NCI-H1048 (cell line): ENCODE data around the gene PLAAT1.

Experiments
- DNase-seq: peaks from one replicate; lab custom pipeline; 2025; lab: John Stamatoyannopoulos, UW

PLAAT1 gene

DNA sequence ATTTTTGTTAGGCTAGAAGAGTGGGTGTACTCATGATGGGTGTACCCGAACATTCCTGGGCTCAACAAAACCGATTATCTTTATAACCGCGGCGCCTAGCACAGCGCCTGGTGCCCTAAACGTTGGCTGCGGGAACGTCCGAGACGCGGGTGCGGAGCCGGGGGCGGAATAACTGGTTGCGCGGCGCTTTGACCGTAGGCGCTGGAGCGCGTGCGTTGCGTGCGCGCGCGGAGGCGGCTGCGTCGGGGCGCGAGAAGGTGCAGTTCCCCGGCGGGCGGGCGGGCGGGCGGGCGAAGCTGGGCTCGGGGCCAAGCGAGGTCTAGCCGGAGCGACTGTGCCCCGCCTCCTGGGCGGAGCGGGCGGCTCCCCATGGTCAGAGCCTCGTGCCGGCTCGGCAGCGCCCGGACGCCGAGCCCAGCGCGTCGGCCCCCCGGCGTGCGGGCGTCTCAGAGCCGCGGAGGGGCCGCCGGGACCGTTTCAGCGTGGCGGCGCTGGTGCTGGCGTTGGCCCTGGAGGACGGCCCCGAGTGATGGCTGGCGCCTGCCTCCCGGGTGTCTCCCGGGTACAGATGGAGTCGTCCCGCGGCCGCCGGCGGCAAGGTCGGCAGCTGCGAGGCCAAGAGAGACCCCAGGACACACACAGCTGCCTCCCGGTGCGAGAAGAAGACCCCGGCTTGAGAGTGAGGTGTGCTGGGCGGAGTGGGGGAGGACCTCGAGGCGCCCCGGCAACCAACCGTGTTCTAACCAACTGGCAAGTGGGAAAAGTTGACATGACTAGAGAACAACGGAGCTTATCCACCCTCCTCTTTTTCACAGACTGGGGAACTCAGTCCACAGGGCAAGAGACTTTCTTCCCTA lies at the start of gene PLAAT1:
PLAAT1 (plus strand) TSS at position 373 of the 857 bp plus-strand sequence. CDS start 14,429 bp downstream, outside the sequence.
- DNase-seq: peak; percentile 60

DNA sequence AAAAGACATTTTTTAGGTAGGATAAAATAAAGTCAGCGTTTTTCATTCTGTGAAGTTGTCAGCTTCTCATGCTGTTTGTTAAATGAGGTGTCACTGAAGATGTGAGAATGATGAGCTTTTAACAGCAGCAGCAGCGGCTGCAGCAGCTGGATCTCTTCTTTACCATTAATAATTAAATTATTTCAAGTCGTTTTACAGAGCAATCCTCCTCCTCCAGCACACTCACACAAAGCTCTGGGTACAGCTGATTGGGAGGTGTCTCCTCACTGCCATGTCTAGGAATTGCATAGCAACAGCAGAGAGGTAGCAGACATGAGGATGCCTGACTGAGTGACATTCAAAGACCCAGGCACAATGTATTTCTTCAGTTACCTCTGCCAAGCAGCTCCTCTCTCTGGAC lies 46.7 kb upstream of the PLAAT1 start:
- DNase-seq: no peak

DNA sequence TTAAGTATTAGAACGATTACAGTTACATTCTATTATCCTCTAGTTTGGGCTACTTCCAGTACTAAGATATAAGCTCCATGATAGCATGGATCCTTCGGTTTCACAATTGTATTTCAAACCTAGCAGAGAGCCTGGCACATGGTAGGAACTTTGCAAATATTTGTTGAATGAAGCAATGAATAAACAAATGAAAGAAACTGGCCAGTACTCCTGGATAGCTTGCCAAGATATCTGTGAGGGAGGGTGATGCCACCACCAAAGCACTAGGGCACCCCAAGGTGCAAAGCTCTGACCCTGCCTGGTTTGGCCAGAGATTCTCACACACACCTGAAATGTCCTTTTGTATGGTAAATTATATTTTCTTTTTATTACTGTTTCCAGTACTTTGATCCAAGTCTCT lies 44.3 kb upstream of the PLAAT1 start:
- DNase-seq: no peak

DNA sequence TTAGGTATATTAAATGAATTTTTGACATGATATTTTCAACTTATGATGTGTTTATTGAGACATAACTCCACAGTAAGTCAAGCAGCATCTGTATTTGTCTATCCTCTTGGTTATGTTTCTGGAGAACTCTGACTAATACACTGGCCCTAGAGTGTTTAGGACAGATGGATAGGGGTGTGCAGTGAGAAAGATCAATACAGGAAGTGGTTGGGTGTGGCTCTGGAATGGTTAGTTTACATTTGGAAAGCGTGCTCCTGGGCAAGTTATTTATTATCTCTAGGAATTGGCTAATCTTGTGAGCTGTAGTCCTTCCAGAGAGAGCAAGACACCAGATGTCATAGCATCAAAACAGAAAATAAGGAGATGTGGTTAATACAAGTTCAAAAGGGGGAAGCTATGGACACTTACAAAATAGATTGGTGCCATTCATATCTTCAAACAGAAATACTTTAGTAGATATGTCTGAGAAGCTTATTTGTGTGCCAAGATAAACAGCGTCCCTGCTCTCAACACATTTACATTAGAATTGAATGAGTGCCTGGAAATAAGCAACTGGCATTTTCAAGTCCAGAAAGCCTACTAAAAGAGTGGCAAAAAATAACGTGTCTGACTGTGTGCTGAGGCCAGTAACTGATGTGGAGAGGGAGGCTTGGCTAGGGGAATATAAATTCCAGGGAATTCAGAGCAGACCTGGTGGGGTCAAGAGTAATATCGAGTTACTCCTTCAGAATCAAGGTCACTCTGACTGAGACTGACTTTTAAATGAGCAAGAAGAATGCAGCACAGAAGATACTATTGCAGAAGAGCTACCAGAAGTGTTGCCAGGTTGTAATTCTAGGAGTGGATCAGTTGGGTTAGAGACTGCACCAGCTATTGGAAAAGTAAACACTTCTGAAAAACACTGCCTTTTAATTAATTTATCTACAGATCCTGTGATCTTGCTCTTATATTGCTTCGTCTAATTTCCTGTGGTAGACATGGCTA lies 33.4 kb upstream of the PLAAT1 start:
- no peak for DNase-seq

DNA sequence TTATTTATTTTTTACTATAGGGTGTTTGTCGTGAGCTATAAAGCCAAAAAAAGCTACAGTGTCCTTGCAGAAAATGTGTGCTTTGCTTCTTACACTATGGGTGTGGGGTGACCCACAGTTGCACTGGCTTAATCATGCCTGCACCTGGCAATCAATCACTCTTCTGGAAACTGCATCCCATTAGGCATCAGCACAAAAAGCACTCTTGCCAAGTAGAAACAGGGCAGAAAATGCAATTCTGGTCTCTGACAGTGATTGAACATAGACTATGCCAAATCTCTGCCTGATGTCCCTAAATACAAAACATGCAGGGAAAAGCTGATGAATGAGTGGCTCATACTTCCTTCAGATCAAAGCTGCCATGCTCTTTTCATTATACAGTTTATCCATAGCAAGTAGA lies 30.4 kb upstream of the PLAAT1 start:
- no peak for DNase-seq

DNA sequence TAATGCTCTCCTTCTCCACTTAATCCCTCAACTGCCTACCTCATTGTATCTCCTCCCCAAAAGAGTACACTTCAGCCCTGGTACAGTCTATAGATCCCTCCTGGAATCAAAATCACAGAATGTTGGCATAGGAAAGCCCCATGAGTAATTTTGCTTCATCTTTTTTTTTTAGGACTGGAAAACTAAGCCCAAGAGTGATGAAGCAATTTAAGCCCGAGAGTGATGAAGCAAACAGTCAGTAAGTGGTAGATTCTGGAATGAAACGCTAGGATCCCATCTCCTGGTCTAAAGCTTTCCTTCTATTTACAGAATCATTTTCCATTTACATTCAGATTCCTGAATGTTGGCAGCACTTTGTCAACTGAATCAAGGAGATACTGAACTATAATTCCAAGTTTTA lies 29.8 kb upstream of the PLAAT1 start:
- DNase-seq: no peak

DNA sequence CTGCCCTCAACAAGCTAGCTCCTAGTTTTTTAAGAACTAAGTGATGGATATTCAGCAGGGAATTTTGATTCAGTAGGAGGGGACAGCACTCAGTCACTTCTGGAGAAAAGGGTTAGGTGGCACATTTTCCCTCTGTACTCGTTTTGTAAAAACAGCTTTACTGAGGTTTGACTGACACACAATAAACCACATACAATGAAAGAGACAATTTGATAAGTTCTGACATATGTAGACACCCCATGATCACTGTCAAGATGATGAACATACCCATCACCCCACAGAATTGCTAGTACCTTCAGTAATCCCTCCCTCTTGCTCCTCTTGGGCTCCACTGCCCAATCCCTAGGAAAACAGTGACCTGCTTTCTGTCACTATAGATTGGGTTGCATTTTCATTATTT lies 29.0 kb upstream of the PLAAT1 start:
- no peak for DNase-seq

DNA sequence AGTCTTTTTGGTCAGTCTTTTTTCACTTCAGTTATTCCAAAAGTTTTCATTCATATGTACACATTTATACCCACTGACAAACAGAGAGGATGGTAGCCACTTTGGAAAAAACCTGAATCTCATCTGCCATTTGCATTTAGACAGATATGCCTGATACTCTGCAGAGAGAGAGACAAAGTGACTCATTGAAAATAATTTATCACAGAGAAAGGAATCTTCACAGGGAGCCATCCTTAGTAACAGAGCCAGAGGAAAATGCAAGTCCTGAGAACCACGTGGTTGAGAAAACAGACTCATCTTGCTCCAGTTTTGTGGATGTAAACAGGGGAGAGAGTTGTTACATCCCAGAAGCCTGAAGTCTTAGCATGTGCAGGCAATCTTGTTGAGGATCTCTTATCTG lies 28.2 kb upstream of the PLAAT1 start:
- DNase-seq: no peak

DNA sequence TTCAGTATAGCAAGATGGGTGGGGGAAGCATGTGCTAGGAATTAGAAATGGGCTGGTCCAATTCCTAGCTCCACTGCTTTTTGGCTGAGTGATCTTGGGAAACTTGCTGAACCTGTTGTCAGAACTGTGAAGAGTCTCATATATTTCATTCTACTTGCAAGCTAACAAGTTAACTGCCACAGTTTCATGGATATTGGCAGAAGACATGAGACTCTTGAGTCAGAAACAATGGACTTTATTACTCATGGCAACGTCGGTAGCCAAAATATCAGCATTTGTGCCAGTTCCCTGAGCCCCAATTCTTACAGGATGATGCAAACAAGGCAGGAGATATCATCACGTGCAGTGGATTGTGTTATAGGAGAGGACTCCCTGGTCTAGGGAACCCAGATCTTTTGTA lies 26.6 kb upstream of the PLAAT1 start:
- no peak for DNase-seq

DNA sequence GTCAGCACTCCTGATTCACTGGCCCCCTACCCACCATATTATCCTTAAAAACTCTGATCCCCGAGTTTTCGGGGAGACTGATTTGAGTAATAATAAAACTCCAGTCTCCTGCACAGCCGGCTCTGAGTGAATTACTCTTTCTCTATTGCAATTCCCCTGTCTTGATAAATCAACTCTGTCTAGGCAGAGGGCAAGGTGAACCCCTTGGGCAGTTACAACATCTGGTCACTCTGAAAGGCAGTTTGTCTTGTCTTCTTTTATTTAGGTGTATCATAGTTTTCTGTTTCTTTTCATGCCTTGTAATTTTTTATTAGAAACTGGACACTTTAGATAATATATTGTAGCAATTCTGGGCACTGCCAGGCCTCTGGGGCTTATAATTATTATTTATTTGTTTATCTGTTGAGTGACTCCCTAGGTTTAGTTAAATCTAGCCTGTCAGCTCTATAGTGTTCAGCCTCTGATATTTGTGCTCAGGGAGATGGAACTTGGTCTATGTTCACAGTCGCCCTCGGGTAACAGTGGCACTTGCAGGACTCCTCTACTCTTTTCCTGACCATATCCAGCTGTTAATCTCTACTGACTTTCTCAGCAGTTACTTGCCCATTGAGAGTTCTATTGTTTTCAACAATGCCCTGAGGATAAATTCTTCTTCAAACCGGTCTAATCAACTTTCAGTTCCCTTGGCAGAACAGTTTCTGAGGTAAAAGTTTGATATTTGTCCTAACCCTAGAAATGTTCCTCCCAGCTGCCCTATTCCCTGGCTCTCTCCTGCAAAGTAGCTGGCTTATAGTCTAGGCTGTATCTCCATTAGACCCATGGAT lies 15.5 kb upstream of the PLAAT1 start:
- no peak for DNase-seq

DNA sequence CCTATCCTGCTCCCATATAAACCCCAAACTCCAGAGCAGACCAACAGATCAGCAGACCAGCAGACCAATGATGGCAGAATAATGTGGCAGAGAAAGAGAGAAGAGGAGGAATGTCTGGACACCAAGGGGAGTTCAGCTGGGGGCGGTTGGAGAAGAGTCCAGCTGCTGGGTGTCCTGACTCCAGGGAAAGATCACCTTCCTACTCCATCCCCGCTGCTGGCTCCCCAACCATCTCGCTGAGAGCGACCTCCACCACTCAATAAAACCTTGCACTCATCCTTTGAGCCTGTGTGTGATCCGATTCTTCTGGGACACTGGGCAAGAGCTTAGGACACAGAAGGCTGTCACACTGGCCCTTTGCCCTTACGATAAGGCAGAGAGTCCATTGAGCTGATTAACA lies 12.8 kb upstream of the PLAAT1 start:
- no peak for DNase-seq

DNA sequence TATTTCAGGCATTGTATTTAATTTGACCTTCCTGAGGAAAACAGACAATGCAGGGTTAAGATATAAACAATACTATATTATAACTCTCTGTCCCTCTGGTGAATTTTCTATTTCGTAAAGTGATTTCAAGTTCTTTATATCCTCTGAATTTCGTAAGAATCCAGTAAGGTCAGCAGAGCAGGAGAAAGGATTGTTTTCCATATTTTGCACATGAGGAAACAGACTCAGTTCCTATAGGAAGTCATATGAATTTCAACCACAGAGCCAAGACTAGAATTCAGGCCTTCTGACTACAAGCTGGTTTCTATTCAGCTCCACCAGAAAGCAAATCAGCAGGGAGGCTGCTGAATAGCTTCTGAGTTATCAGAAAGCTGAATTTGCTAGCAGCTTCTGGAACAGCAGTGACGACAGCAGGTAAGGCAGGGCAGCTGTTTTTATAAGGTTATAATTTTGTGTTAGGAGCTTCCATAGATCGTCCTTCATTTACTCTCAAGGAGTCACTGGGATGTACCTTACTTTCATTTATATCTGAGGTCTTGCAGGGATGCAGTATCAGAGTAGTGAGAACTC lies 11.1 kb upstream of the PLAAT1 start:
- DNase-seq: no peak

DNA sequence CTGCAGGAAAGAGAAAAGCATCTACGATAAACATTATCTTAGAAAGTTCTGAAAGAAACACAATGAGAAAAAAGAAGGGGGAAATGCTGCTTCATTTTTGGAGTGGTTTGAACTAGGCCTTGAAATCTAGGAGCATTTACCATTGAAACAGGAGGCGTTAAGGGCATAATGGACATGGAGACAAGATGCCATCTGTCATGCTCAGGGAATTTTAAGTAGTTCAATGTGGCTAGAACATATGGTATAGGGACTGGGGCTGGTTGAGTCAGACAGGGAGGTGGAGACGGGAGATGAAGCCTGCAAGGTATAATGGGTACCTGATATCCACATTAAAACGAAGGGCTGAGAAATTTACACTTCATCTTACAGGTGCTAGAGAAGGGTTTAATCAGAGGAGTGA lies 10.4 kb upstream of the PLAAT1 start:
- no peak for DNase-seq

DNA sequence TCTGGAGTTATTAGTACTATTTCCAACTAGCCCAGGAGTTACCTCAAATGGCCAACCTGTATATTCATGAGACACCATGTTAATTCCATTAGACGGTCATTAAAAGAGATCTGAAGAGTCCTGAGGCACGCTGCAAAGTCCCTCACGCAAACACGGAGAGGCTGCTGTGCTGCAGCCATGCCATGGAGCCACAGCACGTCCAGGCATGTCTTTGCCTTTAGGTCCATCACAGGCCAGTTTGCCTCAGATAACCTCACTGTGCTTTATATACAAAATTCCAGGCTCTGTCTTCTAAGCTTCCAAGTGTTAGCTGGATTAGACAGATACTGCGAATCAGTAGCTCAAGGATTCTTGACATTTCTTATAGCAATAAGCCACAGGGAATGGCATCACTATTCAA lies 9.8 kb upstream of the PLAAT1 start:
- no peak for DNase-seq

DNA sequence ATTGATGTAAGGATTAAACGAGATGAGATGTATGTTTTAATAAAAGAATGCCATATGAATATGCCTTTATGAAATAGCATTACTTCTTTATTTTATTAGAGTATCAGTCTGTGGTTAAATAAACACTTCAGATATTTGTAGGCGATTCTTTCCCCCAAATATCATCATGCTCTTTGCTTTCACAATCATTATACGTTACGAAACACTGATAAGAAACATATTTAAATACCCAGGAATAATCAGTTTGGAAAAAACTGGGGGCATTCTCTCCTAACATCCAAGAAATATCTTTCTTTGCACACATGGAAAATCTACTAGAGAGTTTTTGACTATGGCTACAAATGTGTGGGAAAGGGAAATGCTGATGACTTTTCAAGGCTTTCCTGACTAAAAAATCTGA lies 4.4 kb upstream of the PLAAT1 start:
- no peak for DNase-seq

DNA sequence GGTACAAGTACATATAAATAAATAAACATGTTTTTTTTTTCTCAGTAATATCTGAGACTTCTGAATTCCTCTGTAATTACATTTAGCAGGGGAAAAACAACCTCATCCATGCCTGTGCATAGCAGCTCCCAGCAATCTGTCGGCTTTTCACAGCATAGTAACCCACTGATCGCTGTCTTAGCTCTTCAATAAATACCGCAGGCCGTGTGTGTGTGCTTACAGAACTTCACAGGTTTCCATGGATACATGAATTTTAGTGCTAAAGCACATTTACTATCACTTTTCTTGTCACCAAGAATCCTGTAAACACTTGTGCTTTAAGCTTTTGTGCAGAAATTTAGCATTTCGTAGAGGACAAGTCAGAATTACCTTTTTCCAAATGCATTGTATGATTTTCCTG lies 4.0 kb upstream of the PLAAT1 start:
- no peak for DNase-seq

DNA sequence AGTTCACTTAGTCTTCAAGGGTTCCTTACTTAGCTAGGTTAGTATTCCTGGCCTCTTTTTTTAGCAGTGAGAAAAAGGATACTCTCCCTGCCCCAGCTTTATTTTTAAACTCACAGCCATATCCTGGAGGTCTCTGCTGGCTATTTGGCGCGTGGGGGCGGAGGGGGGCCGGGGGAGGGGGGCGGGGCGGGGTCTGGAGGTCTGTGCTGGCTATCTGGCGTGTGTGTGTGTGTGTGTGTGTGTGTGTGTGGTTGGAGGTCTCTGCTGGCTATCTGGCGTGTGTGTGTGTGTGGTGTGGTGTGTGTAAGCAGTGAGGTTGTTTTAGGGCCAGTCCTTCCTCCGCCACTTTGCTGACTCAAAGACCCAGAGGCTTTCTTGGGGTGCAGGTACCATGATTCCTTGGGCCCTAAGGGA lies 579 bp upstream of the PLAAT1 start:
- no peak for DNase-seq

DNA sequence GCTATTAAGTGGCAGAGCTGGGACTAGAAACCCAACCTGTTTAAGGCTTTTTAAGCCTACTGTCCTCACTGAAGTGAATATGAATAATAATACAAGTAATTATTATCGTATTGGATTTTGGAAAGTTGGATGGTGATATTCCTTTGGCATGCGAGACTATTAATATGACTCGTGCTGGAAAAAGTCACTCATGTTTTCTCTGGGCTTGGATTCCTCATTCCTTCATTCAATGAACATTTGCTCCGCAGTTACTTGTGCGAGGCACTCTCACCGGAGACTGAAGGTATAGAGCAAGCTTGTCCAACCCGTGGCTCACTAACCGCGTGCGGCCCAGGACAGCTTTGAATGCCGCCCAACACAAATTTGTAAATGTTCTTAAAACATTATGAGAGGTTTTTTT lies 694 bp downstream of the PLAAT1 start:
- DNase-seq: no peak

DNA sequence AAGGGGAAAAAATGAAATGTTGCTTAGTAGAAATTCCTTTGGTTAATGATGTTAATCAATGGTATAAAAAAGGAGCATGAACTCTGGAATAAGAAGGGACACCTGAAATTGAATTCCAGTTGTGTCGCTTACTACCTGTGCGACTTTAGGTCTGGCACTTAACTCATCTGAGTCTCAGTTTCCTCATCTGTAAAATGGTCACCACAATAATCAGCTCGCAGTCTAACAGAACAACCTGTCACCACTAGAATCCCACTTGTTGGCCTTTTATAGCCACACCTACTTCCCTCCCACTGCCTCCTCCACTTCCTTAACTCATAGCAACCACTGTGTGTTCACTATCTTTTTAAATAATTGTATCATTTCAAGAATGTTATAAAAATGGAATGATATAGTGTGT lies 2.5 kb downstream of the PLAAT1 start:
- DNase-seq: no peak

DNA sequence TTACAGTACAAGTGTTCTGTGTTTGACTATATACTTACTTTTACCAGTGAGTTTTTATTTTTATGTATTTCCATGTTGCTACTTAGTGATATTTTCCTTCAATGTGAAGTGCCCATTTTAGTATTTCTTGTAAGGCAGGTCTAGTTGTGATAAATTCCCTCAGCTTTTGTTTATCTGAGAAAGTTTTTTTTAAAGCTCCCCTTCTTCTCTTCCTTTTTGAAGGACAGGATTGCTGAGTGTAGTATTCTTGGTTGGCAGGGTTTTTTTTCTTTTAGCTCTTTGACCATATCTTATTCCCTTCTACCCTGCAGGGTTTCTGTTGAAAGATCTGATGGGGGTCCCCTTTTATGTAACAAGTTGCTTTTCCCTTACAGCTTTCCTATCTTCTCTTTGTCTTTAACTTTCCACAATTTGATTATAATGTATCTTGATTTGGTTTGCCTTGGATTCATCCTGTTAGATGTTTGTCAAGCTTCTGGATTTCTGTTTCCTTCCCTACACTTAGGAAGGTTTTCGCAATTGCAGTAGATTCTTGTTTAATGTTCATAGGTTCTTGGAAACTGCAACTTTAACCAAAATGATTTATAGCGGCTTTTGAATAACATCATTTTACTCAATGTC lies 7.9 kb downstream of the PLAAT1 start:
- no peak for DNase-seq

DNA sequence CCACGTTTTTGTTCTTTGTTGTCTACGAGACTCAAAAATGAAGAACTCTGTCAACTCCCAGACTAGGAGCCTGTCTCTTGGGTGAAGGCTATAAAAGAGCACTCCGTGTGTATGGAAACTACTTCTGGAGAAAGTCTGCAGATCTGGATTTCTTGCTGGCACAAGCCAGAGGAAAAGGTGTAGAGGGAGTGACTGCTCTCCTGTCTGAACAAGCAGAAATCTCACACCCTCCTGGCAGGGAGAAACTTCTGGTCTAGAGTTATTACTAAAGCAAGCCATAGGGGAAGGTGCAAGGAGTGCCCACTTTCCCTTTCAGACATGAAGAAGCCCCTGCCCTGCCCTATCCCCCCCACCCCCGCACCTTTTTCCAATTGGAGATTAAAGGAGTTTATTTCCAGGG lies 9.5 kb downstream of the PLAAT1 start:
- no peak for DNase-seq
